ENCODE data around the gene PHF14. TPM values are rescaled to one million over a fixed set of nuclear protein-coding genes. Genes with fewer than 3 reads are reported as not detected.

Gene PHF14
- total RNA-seq, 2 donors from 2014 or later, result 52.0 to 53.1 TPM

DNA sequence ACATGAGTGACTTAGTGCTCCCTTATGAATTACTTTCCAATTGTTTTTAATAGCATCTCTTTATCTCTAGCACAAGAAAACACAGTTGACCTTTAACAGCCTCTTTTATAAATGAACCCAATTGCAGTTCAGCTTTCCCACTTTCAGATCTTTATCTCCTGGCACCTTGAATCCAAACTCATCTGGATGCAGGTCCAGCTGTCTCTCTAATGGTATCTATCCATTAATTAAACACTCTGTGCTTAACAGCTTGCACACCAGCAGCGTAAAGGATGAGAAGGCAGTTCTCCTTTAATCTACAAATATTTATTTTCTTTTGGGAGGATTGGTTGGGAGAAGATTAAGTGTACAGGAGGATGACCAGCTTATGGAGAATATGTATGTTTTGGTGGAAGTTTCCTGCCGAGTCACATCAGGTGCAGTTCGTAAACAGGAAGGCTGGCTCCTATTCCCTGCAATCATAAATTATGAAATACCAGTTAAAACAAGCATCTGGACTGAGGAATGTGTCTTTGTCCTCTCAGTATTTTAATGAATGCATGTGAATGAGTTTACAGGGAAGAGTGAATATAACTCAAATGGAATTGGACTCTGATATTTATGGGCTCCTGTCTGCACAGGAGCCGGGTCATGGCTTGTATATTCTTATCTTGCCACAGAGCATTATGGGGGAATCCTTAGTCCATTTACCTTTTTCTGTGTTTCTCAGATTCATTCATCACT lies 232.7 kb downstream of the PHF14 start:
- no peaks in the 10 kb centered on the region for H3K4me1 ChIP-seq (ENCODE audit: control insufficient read depth, insufficient read depth, low read length)
- Mint-ChIP-seq H3K4me1 (no peaks in the 10 kb centered on the region), H3K27me3 (ENCODE audit: insufficient read depth) (peaks cover 37% of the 10 kb centered on the region), H3K27ac (no peak overlapping the region), H3K9me3 (no peaks in the 10 kb centered on the region), H3K36me3 (ENCODE audit: low read depth) (no peaks in the 10 kb centered on the region), H3K4me3 (no peak overlapping the region)
- H3K27ac ChIP-seq (ENCODE audit: low read depth, low read length), result no peak overlapping the region
- 99 to 100% methylated on average over 1 to 4 of the region's 4 CpGs for WGBS, 2 experiments (ENCODE audit: insufficient coverage in 1 of 2, insufficient read length in 1 of 2)
- H3K9me3 ChIP-seq (ENCODE audit: control insufficient read depth, low read length), result no peaks in the 10 kb centered on the region
- TF ChIP-seq, protein P1, sequence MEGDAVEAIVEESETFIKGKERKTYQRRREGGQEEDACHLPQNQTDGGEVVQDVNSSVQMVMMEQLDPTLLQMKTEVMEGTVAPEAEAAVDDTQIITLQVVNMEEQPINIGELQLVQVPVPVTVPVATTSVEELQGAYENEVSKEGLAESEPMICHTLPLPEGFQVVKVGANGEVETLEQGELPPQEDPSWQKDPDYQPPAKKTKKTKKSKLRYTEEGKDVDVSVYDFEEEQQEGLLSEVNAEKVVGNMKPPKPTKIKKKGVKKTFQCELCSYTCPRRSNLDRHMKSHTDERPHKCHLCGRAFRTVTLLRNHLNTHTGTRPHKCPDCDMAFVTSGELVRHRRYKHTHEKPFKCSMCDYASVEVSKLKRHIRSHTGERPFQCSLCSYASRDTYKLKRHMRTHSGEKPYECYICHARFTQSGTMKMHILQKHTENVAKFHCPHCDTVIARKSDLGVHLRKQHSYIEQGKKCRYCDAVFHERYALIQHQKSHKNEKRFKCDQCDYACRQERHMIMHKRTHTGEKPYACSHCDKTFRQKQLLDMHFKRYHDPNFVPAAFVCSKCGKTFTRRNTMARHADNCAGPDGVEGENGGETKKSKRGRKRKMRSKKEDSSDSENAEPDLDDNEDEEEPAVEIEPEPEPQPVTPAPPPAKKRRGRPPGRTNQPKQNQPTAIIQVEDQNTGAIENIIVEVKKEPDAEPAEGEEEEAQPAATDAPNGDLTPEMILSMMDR (conservative IDR thresholded peaks at IDR 0.05), result no peak
- DNase-seq, result no peak
- H3K9ac ChIP-seq (ENCODE audit: extremely low read depth, low read length, poor library complexity, severe bottlenecking), result no peak overlapping the region
- H3K4me3 ChIP-seq (ENCODE audit: low read length), result no peak overlapping the region
- H3K27me3 ChIP-seq (ENCODE audit: control insufficient read depth, insufficient read depth, low read length, poor library complexity, severe bottlenecking), result no peaks in the 10 kb centered on the region
- H3K36me3 ChIP-seq (ENCODE audit: control insufficient read depth, insufficient read depth, low read length), result no peaks in the 10 kb centered on the region

DNA sequence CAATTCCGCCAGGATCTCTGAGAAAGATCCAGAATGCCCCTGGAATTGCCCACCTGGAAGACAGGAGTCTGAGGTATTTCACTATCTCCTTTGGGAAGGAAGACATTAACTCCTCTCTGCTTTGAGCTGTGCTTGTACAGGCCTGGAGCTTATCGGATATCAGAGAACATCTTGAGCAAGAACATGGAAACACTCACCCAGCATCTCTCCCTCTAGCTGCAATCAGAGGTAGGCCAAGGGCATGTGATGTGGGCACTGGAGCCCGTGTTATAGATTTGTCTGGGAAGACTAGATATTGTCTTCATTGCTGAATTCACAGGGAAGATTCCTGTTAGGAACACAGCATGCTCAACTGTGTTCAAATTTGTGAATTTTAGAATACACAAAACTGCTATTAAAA lies 233.9 kb downstream of the PHF14 start:
- H3K27me3 ChIP-seq (ENCODE audit: control insufficient read depth, insufficient read depth, low read length, poor library complexity, severe bottlenecking), result no peaks in the 10 kb centered on the region
- DNase-seq, result no peak
- Mint-ChIP-seq H3K27ac (no peak overlapping the region), H3K9me3 (no peaks in the 10 kb centered on the region), H3K27me3 (ENCODE audit: insufficient read depth) (peaks cover 31% of the 10 kb centered on the region), H3K36me3 (ENCODE audit: low read depth) (no peaks in the 10 kb centered on the region), H3K4me1 (no peaks in the 10 kb centered on the region), H3K4me3 (no peak overlapping the region)
- H3K9ac ChIP-seq (ENCODE audit: extremely low read depth, low read length, poor library complexity, severe bottlenecking), result no peak overlapping the region
- no peaks in the 10 kb centered on the region for H3K36me3 ChIP-seq (ENCODE audit: control insufficient read depth, insufficient read depth, low read length)
- TF ChIP-seq, protein P1 (conservative IDR thresholded peaks at IDR 0.05), result peak; percentile 49
- WGBS, 2 experiments (ENCODE audit: insufficient coverage in 1 of 2, insufficient read length in 1 of 2), result 90% methylated on average over 3 of the region's 3 CpGs; no CpG with 5 or more reads in 1 of the 2 experiments
- H3K4me3 ChIP-seq (ENCODE audit: low read length), result no peak overlapping the region
- no peaks in the 10 kb centered on the region for H3K9me3 ChIP-seq (ENCODE audit: control insufficient read depth, low read length)
- H3K27ac ChIP-seq (ENCODE audit: low read depth, low read length), result no peak overlapping the region
- H3K4me1 ChIP-seq (ENCODE audit: control insufficient read depth, insufficient read depth, low read length), result no peaks in the 10 kb centered on the region

DNA sequence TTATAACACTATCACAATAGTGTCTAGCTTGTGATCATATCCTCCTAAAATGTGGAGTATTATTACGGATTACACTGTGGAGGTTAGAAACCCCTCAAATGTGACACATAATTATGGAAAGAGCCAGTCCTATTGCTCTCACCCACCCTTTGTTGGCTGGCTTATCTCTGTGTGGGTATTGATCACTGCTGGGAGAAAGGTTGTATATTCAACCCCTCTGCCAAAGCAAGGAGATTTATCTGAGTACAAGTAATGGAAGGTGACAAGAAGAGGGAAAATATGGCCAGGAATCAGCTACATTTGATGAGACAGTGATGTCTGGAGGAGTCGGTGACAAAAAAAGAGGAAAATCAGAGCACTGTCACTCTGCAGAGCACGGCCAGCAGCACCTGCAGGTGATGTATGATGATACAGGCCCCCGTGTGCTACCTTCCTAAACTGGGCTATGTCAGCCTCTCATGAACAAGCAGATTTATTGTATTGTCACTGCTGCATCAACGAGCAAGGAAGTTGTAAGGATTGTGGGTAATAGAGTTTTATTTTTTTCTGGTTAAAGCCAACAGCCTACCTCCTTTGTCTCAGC lies 235.3 kb downstream of the PHF14 start:
- Histone ChIP-seq H3K9ac (ENCODE audit: extremely low read depth, low read length, poor library complexity, severe bottlenecking) (no peak overlapping the region), H3K27me3 (ENCODE audit: control insufficient read depth, insufficient read depth, low read length, poor library complexity, severe bottlenecking) (no peaks in the 10 kb centered on the region), H3K27ac (ENCODE audit: low read depth, low read length) (no peak overlapping the region), H3K4me3 (ENCODE audit: low read length) (no peak overlapping the region), H3K4me1 (ENCODE audit: control insufficient read depth, insufficient read depth, low read length) (no peaks in the 10 kb centered on the region), H3K36me3 (ENCODE audit: control insufficient read depth, insufficient read depth, low read length) (no peaks in the 10 kb centered on the region), H3K9me3 (ENCODE audit: control insufficient read depth, low read length) (no peaks in the 10 kb centered on the region)
- Mint-ChIP-seq H3K36me3 (ENCODE audit: low read depth) (no peaks in the 10 kb centered on the region), H3K27ac (no peak overlapping the region), H3K9me3 (no peaks in the 10 kb centered on the region), H3K27me3 (ENCODE audit: insufficient read depth) (peaks cover 20% of the 10 kb centered on the region), H3K4me1 (no peaks in the 10 kb centered on the region), H3K4me3 (no peak overlapping the region)
- no peak for DNase-seq
- WGBS, 2 experiments (ENCODE audit: insufficient coverage in 1 of 2, insufficient read length in 1 of 2), result 90 to 92% methylated on average over 3 to 5 of the region's 5 CpGs
- TF ChIP-seq, protein P1 (conservative IDR thresholded peaks at IDR 0.05), result no peak
